DND-41 (cell line): ENCODE data around the gene C13orf46.

Source experiments
- ATAC-seq: fragments of 200-7000 bp; cut with Tn5 transposase; 3 replicates; pipeline ENCODE4 v1.9.1; 2021; ENCODE audit warnings: low read depth; ENCODE audit not compliant: insufficient read depth
- DNase-seq: peaks from one replicate; pipeline ENCODE4 v3.0.0-alpha.2; 2020
- H2AFZ ChIP-seq: 2 replicates; pipeline ENCODE4 v1.6.0; 2012; ENCODE audit warnings: low read depth, low read length
- H3K27ac ChIP-seq: 2 replicates; pipeline ENCODE4 v1.5.1; 2012; ENCODE audit warnings: low read length, inconsistent platforms
- H3K27me3 ChIP-seq: fragments of 200-600 bp; sonication (generic); 2 replicates; pipeline ENCODE4 v1.6.0; 2012; ENCODE audit warnings: low read length, mild to moderate bottlenecking, inconsistent platforms; ENCODE audit not compliant: insufficient read depth, poor library complexity
- H3K36me3 ChIP-seq: 2 replicates; pipeline ENCODE4 v1.5.1; 2012; ENCODE audit warnings: low read length, inconsistent platforms; ENCODE audit not compliant: insufficient read depth
- H3K4me1 ChIP-seq: 2 replicates; pipeline ENCODE4 v1.5.1; 2012; ENCODE audit warnings: mild to moderate bottlenecking, low read length; ENCODE audit not compliant: insufficient read depth
- H3K4me2 ChIP-seq: 2 replicates; pipeline ENCODE4 v1.6.0; 2012; ENCODE audit warnings: mild to moderate bottlenecking, moderate library complexity, low read length, inconsistent platforms; ENCODE audit not compliant: insufficient read depth
- H3K4me3 ChIP-seq, 2 experiments: fragments of 200-600 bp in 1 of 2; shearing (Covaris generic) in 1 of 2; 2 replicates each; pipeline ENCODE4 v1.5.1; 2012 to 2016; ENCODE audit warnings: inconsistent platforms in 2 of 2, low read length in 2 of 2, mild to moderate bottlenecking in 2 of 2, low read depth in 1 of 2, moderate library complexity in 1 of 2
- H3K79me2 ChIP-seq: 2 replicates; pipeline ENCODE4 v1.6.0; 2012; ENCODE audit warnings: low read length, inconsistent platforms; ENCODE audit not compliant: insufficient read depth
- H3K9ac ChIP-seq: 2 replicates; pipeline ENCODE4 v1.6.0; 2012; ENCODE audit warnings: low read depth, mild to moderate bottlenecking, inconsistent platforms, low read length, moderate library complexity
- H3K9me3 ChIP-seq: 2 replicates; pipeline ENCODE4 v1.5.1; 2012; ENCODE audit warnings: low read length, moderate library complexity, mild to moderate bottlenecking, inconsistent platforms; ENCODE audit not compliant: insufficient read depth, severe bottlenecking
- H4K20me1 ChIP-seq: 2 replicates; pipeline ENCODE4 v1.6.0; 2012; ENCODE audit warnings: low read length; ENCODE audit not compliant: insufficient read depth
- EZH2 ChIP-seq: IDR thresholded peaks from 3 replicates; pipeline ENCODE4 v1.6.1; 2012; ENCODE audit warnings: borderline replicate concordance, low read depth, mild to moderate bottlenecking, moderate library complexity, low read length, inconsistent platforms; ENCODE audit not compliant: severe bottlenecking
- TF ChIP-seq, protein P1 (sequence below): IDR thresholded peaks from 2 replicates; pipeline ENCODE4 v1.5.1; 2012; ENCODE audit warnings: borderline replicate concordance, low read length, moderate library complexity, mild to moderate bottlenecking; ENCODE audit not compliant: poor library complexity, severe bottlenecking; ENCODE audit errors: extremely low read depth

The C13orf46 gene

DNA sequence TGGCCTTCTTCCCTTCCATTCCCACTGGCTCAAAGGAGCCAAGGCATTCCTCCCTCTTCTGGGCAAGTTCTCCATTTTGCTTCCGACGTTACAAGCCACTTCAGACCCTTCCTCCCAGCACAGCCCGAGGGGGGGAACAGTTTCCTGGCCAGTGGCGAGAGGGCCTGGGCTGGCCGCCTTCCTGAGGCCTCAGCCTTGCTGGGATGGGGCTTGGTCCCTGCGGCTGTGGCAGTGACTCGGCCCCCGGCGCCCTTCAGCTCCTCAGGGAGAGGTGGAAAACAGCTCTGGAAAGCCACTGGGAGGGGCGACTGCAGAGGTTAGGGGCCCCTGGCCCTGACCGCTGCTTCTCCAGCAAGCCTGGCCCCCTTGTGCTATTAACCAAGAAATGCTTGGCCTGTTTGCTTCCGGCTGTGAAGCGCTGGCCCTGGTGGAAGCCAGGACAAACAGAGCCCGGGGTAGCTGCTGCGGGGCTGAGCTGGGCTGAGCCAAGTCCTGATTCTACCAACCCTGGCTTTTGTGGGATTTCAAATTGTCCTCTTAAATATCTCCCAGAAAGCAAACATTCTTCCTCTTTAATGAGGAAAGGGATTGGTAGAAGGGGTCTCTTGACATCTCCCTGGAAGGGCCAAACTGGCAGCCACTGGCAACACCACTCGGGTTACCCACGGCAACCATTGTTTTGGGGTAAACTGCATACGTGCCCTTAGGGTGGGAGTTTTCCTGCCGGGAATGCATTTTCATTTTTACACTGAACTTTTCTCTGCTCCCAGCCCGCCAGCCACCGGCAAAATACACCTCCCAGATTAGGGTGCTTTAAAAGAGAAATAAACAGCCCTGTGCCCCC, 38.7 kb downstream of the C13orf46 start:
- H3K9me3 ChIP-seq: no peaks in the 10 kb centered on the region
- no peaks in the 10 kb centered on the region for H3K4me1 ChIP-seq
- H3K4me2 ChIP-seq: no peak overlapping the region
- no peak overlapping the region for H2AFZ ChIP-seq
- no peaks in the 10 kb centered on the region for H3K79me2 ChIP-seq
- no peak for ATAC-seq
- no peaks in the 10 kb centered on the region; the same call in none of the 2 replicates for H4K20me1 ChIP-seq
- no peak overlapping the region for H3K4me3 ChIP-seq
- H3K27ac ChIP-seq: no peak overlapping the region
- H3K27me3 ChIP-seq: no peaks in the 10 kb centered on the region
- TF ChIP-seq EZH2: no peak
- no peak overlapping the region for H3K9ac ChIP-seq
- no peak for DNase-seq
- no peaks in the 10 kb centered on the region for H3K36me3 ChIP-seq

DNA sequence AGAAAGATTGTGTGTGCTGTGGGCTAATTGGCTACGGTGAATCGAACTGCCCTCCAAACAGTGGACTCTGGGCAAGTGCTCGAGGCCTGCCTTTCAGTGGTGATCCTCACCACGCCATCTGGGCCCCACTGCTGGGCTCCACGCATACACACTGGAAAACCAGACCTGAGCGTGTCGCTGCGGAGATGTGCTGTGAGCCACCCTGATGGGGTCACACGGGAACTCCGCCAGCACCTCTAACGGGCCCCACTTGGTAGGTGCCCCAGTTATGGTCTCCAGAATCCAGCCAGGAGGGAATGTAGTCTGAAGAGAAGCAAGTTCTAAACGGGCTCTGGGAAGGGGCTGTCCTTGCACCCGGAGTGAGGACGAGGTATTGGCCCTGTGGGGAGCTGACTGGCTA, 39.3 kb downstream of the C13orf46 start:
- no peak for DNase-seq
- Histone ChIP-seq H3K27me3 (no peaks in the 10 kb centered on the region), H3K79me2 (no peaks in the 10 kb centered on the region), H3K4me1 (no peaks in the 10 kb centered on the region), H3K4me2 (no peak overlapping the region), H3K36me3 (no peaks in the 10 kb centered on the region), H3K27ac (no peak overlapping the region), H3K4me3 (no peak overlapping the region), H3K9ac (no peak overlapping the region), H4K20me1 (no peaks in the 10 kb centered on the region; the same call in none of the 2 replicates), H2AFZ (no peak overlapping the region), H3K9me3 (no peaks in the 10 kb centered on the region)
- ATAC-seq: no peak
- TF ChIP-seq EZH2: no peak
- TF ChIP-seq, protein P1, sequence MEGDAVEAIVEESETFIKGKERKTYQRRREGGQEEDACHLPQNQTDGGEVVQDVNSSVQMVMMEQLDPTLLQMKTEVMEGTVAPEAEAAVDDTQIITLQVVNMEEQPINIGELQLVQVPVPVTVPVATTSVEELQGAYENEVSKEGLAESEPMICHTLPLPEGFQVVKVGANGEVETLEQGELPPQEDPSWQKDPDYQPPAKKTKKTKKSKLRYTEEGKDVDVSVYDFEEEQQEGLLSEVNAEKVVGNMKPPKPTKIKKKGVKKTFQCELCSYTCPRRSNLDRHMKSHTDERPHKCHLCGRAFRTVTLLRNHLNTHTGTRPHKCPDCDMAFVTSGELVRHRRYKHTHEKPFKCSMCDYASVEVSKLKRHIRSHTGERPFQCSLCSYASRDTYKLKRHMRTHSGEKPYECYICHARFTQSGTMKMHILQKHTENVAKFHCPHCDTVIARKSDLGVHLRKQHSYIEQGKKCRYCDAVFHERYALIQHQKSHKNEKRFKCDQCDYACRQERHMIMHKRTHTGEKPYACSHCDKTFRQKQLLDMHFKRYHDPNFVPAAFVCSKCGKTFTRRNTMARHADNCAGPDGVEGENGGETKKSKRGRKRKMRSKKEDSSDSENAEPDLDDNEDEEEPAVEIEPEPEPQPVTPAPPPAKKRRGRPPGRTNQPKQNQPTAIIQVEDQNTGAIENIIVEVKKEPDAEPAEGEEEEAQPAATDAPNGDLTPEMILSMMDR: no peak

DNA sequence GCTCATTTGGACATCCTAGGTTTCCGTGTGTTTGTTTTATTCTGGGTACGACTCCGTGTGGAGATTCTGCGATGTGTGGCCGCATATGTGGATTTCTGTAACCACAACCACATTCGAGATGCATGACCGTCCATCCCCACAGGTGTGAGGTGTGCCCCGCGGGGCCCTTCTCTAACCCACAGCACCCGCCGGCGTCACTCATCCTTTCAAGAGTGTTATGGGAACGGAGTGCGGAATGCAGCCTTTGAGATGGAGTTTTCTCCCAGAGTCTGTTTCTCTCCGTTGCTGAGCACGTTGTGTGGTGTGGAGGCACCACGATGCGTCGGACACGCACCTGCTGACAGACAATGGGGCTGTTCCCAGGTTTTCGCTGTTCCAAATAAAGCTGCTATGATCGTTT, 40.0 kb downstream of the C13orf46 start:
- no peaks in the 10 kb centered on the region; the same call in none of the 2 replicates for H4K20me1 ChIP-seq
- no peak overlapping the region for H3K4me3 ChIP-seq
- no peak overlapping the region for H3K9ac ChIP-seq
- no peaks in the 10 kb centered on the region for H3K4me1 ChIP-seq
- no peaks in the 10 kb centered on the region for H3K9me3 ChIP-seq
- no peaks in the 10 kb centered on the region for H3K36me3 ChIP-seq
- no peak overlapping the region for H2AFZ ChIP-seq
- ATAC-seq (no peak), DNase-seq (no peak)
- H3K27ac ChIP-seq: no peak overlapping the region
- TF ChIP-seq, protein P1: no peak
- no peak for TF ChIP-seq EZH2
- no peak overlapping the region for H3K4me2 ChIP-seq
- no peaks in the 10 kb centered on the region for H3K79me2 ChIP-seq
- no peaks in the 10 kb centered on the region for H3K27me3 ChIP-seq

DNA sequence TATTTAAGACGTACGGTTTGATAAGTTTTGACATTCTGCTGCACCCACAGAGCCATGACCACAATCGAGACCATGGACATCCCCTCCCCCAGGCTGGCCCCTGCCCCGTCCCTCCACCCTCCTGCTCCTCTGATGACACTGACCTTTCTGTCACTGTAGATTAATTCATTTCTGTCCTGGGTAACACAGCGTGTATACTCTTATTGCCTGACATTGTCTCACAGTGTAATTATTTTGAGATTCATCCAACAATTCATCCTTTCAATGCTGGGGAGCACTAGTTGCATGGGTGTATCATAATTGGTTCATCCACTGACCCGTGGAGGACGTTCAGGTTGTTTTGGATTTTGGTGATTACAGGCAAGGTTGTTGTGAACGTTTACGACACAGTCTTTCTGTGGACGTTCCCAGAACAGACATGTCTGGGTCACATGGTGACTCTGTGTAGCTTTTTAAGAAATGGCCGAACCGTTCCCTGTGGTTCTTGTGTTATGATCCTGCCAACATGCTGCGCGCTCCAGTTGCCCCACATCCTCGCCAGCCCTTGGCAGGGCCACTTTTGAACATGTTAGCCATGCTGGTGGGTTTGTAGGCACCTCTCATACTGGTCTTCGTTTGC, 41.9 kb downstream of the C13orf46 start:
- Histone ChIP-seq H2AFZ (no peak overlapping the region), H3K4me3 (no peak overlapping the region), H3K79me2 (no peaks in the 10 kb centered on the region), H3K4me1 (no peaks in the 10 kb centered on the region), H3K4me2 (no peak overlapping the region), H3K9ac (no peak overlapping the region), H3K9me3 (no peaks in the 10 kb centered on the region), H3K27me3 (no peaks in the 10 kb centered on the region), H3K36me3 (no peaks in the 10 kb centered on the region), H4K20me1 (no peaks in the 10 kb centered on the region; the same call in 1 of the 2 replicates), H3K27ac (no peak overlapping the region)
- DNase-seq (no peak), ATAC-seq (no peak)
- TF ChIP-seq, protein P1: no peak
- TF ChIP-seq EZH2: no peak
